MM.1S (cell line): ENCODE data around the gene MSI2.

Source experiments
- CTCF ChIP-seq: fragments of 300-600 bp; sonication (generic); IDR thresholded peaks from 2 replicates; pipeline ENCODE4 v1.5.1; 2016; ENCODE audit warnings: antibody characterized with exemption, low read length, mixed read lengths
- EZH2 ChIP-seq: fragments of 300-600 bp; sonication (generic); optimal IDR thresholded peaks from 2 replicates; pipeline ENCODE3; 2017; ENCODE audit warnings: low read depth, mild to moderate bottlenecking, antibody characterized with exemption, low read length, mixed read lengths

GRCh38 chr17:57221366-57222350 is 34.7 kb upstream of the MSI2 start:
- TF ChIP-seq CTCF, result no peak
- TF ChIP-seq EZH2, result no peak
